IPS-20b (cell line): ENCODE data around the gene JCAD.
"Not testable (repeated sequence)": the region's sequence is repeated elsewhere in the genome, so short reads cannot be mapped to it uniquely, and the experiment has no call there.

Experiments used
- H3K27ac ChIP-seq: one replicate; pipeline ENCODE4 v1.5.1; 2013; ENCODE audit warnings: low read length
- H3K27me3 ChIP-seq: 2 replicates; pipeline ENCODE4 v1.6.1; 2013; ENCODE audit warnings: mild to moderate bottlenecking, low read length, inconsistent platforms; ENCODE audit not compliant: insufficient read depth
- H3K36me3 ChIP-seq: 2 replicates; pipeline ENCODE4 v1.6.1; 2013; ENCODE audit warnings: low read depth, mild to moderate bottlenecking, inconsistent platforms, low read length, moderate library complexity; ENCODE audit not compliant: insufficient read depth
- H3K4me1 ChIP-seq: 2 replicates; pipeline ENCODE4 v1.6.1; 2013; ENCODE audit warnings: mild to moderate bottlenecking, control low read depth, inconsistent platforms, low read length, moderate library complexity; ENCODE audit not compliant: insufficient read depth
- H3K4me3 ChIP-seq: 2 replicates; pipeline ENCODE4 v1.5.1; 2013; ENCODE audit warnings: mild to moderate bottlenecking, low read length, inconsistent platforms
- H3K9ac ChIP-seq: 2 replicates; pipeline ENCODE4 v1.6.1; 2013; ENCODE audit warnings: low read depth, mild to moderate bottlenecking, inconsistent platforms, low read length, moderate library complexity
- H3K9me3 ChIP-seq: 2 replicates; pipeline ENCODE4 v1.6.1; 2013; ENCODE audit warnings: mild to moderate bottlenecking, low read depth, low read length, inconsistent platforms; ENCODE audit not compliant: insufficient read depth

Gene JCAD

GRCh38 chr10:30013757-30014156 is 45.6 kb downstream of the JCAD start:
- no peak overlapping the region for H3K9ac ChIP-seq
- no peaks in the 10 kb centered on the region for H3K27me3 ChIP-seq
- H3K27ac ChIP-seq = no peak overlapping the region
- no peaks in the 10 kb centered on the region for H3K4me1 ChIP-seq
- no peaks in the 10 kb centered on the region for H3K9me3 ChIP-seq
- H3K36me3 ChIP-seq = no peaks in the 10 kb centered on the region
- H3K4me3 ChIP-seq = no peak overlapping the region

- Histone ChIP-seq H3K4me3 (no peak overlapping the region), H3K9ac (no peak overlapping the region), H3K4me1 (no peaks in the 10 kb centered on the region), H3K36me3 (no peaks in the 10 kb centered on the region), H3K9me3 (no peaks in the 10 kb centered on the region), H3K27me3 (no peaks in the 10 kb centered on the region), H3K27ac (no peak overlapping the region)
Observed at GRCh38 chr10:30011956-30012647, 47.3 kb downstream of the JCAD start.

GRCh38 chr10:30011396-30011795 is 48.0 kb downstream of the JCAD start:
- Histone ChIP-seq H3K36me3 (no peaks in the 10 kb centered on the region), H3K4me3 (no peak overlapping the region)

GRCh38 chr10:30007406-30007805 is 52.0 kb downstream of the JCAD start:
- Histone ChIP-seq H3K27ac (no peak overlapping the region), H3K27me3 (no peaks in the 10 kb centered on the region), H3K4me1 (no peaks in the 10 kb centered on the region), H3K36me3 (no peaks in the 10 kb centered on the region), H3K9me3 (no peaks in the 10 kb centered on the region), H3K9ac (no peak overlapping the region), H3K4me3 (no peak overlapping the region)

More at GRCh38 chr10:30011396-30011795, 48.0 kb downstream of the JCAD start:
- Histone ChIP-seq H3K27ac (no peak overlapping the region), H3K9me3 (no peaks in the 10 kb centered on the region), H3K9ac (no peak overlapping the region), H3K4me1 (no peaks in the 10 kb centered on the region), H3K27me3 (no peaks in the 10 kb centered on the region)

- no peak overlapping the region for H3K4me3 ChIP-seq
- H3K36me3 ChIP-seq = no peaks in the 10 kb centered on the region
- no peak overlapping the region for H3K27ac ChIP-seq
- H3K4me1 ChIP-seq = no peaks in the 10 kb centered on the region
- H3K9me3 ChIP-seq = no peaks in the 10 kb centered on the region
- H3K27me3 ChIP-seq = no peaks in the 10 kb centered on the region
- no peak overlapping the region for H3K9ac ChIP-seq
Observed at GRCh38 chr10:30006410-30006809, 53.0 kb downstream of the JCAD start.

GRCh38 chr10:30005116-30005515 is 54.3 kb downstream of the JCAD start:
- H3K9ac ChIP-seq, H3K27me3 ChIP-seq, H3K27ac ChIP-seq, H3K4me1 ChIP-seq, H3K4me3 ChIP-seq, H3K9me3 ChIP-seq, H3K36me3 ChIP-seq: not testable (repeated sequence)

- Histone ChIP-seq H3K9me3 (no peaks in the 10 kb centered on the region), H3K27ac (no peak overlapping the region), H3K4me3 (no peak overlapping the region), H3K4me1 (no peaks in the 10 kb centered on the region), H3K36me3 (no peaks in the 10 kb centered on the region), H3K27me3 (no peaks in the 10 kb centered on the region), H3K9ac (no peak overlapping the region)
Observed at GRCh38 chr10:30002426-30003266, 56.7 kb downstream of the JCAD start.

GRCh38 chr10:30000802-30001571 is 58.4 kb downstream of the JCAD start:
- H3K4me3 ChIP-seq = no peak overlapping the region
- no peak overlapping the region for H3K9ac ChIP-seq
- no peaks in the 10 kb centered on the region for H3K27me3 ChIP-seq
- H3K9me3 ChIP-seq = no peaks in the 10 kb centered on the region
- no peaks in the 10 kb centered on the region for H3K4me1 ChIP-seq
- H3K27ac ChIP-seq = no peak overlapping the region
- H3K36me3 ChIP-seq = no peaks in the 10 kb centered on the region

- no peaks in the 10 kb centered on the region for H3K36me3 ChIP-seq
- H3K9ac ChIP-seq = no peak overlapping the region
- no peaks in the 10 kb centered on the region for H3K27me3 ChIP-seq
- no peak overlapping the region for H3K27ac ChIP-seq
- no peak overlapping the region for H3K4me3 ChIP-seq
- no peaks in the 10 kb centered on the region for H3K9me3 ChIP-seq
- H3K4me1 ChIP-seq = no peaks in the 10 kb centered on the region
Observed at GRCh38 chr10:29998142-29998808, 61.1 kb downstream of the JCAD start.

- H3K27ac ChIP-seq = no peak overlapping the region
Observed at GRCh38 chr10:29994811-29995210, 64.6 kb downstream of the JCAD start.

GRCh38 chr10:29993319-29993915 is 66.0 kb downstream of the JCAD start:
- Histone ChIP-seq H3K9me3 (no peaks in the 10 kb centered on the region), H3K27me3 (no peaks in the 10 kb centered on the region), H3K4me1 (no peaks in the 10 kb centered on the region), H3K9ac (no peak overlapping the region), H3K36me3 (no peaks in the 10 kb centered on the region), H3K27ac (no peak overlapping the region), H3K4me3 (no peak overlapping the region)

More at GRCh38 chr10:29994811-29995210, 64.6 kb downstream of the JCAD start:
- no peaks in the 10 kb centered on the region for H3K9me3 ChIP-seq
- no peaks in the 10 kb centered on the region for H3K27me3 ChIP-seq
- H3K4me1 ChIP-seq = no peaks in the 10 kb centered on the region
- H3K36me3 ChIP-seq = no peaks in the 10 kb centered on the region
- H3K9ac ChIP-seq = no peak overlapping the region
- no peak overlapping the region for H3K4me3 ChIP-seq
